Measurements from ENCODE around the gene ZC3H4.

Gene ZC3H4

DNA sequence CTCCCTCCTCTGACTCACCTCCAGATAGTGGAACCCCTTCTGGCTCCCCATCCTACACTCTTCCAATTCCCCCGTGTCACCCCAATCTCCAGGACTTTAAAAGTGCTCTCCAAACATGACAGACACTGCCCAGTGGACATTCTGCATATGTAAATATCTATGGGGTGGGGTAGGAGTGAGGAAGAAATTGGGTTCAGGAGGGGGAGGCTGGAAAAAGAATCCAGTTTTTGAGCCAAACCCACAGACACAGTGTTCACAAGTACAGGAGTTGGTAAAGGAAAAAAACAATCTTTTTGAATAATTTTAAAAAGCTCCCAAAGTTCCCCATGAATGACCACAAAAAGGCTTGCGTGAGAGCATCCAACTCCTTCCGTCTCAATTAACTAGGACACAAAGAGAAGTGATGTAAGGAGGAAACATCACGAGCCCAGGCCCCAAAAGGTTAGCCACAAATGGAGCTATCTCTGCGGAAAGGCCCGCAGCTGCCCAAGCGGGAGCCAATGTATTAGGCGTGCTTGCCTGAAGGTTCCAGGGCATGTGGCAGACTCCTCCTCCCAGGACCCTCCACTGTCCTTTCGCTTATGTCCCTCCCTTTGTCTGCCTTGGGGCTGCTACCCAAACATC, 18.0 kb downstream of the ZC3H4 start:
- TF ChIP-seq, protein P1, sequence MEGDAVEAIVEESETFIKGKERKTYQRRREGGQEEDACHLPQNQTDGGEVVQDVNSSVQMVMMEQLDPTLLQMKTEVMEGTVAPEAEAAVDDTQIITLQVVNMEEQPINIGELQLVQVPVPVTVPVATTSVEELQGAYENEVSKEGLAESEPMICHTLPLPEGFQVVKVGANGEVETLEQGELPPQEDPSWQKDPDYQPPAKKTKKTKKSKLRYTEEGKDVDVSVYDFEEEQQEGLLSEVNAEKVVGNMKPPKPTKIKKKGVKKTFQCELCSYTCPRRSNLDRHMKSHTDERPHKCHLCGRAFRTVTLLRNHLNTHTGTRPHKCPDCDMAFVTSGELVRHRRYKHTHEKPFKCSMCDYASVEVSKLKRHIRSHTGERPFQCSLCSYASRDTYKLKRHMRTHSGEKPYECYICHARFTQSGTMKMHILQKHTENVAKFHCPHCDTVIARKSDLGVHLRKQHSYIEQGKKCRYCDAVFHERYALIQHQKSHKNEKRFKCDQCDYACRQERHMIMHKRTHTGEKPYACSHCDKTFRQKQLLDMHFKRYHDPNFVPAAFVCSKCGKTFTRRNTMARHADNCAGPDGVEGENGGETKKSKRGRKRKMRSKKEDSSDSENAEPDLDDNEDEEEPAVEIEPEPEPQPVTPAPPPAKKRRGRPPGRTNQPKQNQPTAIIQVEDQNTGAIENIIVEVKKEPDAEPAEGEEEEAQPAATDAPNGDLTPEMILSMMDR (IDR thresholded peaks at IDR 0.05; ENCODE audit: low read length, missing control alignments) = no peak
- no peak for DNase-seq (ENCODE audit: low read depth)
- H3K4me3 ChIP-seq (replicated peaks; ENCODE audit: low read depth, low read length) = no peak overlapping the region

DNA sequence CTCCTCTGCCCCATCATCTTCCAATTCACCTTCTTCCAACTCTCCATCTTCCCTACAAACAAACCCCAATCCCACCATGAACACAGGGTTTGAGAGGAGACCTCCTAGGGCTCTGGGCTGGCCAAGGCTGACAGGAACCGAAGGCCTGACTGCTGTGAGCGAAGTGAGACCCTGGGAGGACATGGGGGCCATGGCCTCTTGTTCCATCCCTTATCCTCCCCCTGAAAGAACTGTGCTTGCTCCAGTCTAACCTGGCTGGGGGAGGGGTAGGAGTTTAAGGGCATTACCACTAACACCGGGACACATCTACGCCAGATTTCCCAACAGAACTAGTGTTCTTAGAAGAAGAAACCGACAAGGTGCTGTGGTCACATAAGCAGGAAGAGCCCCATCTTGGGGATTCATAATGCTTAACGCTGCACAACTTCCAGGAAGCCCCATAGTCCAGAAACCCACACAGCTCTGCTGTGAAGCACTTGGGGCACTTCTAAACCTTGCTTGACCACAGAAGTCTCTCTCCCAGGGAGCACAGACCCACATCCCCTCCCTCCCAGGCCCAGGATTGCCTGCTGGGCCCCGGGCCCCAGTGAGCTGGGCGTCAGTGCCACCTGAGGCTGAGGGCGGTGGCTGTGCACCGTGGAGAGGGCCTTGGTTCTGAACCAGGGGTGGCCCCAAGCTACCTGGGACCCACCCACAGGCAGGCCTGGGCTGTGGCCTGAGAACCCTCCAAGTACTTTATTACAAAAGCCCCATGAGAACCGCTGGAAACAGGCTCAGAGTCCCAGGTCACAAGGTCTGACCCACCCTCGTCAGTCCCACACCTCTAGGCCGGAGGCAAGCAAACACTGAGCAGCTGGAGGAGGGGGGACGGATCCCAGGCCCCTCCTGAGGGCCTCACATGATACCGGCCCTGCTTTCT, 18.8 kb downstream of the ZC3H4 start:
- TF ChIP-seq, protein P1 (IDR thresholded peaks at IDR 0.05; ENCODE audit: low read length, missing control alignments) = no peak
- no peak overlapping the region for H3K4me3 ChIP-seq (replicated peaks; ENCODE audit: low read depth, low read length)
- DNase-seq (ENCODE audit: low read depth) = no peak

DNA sequence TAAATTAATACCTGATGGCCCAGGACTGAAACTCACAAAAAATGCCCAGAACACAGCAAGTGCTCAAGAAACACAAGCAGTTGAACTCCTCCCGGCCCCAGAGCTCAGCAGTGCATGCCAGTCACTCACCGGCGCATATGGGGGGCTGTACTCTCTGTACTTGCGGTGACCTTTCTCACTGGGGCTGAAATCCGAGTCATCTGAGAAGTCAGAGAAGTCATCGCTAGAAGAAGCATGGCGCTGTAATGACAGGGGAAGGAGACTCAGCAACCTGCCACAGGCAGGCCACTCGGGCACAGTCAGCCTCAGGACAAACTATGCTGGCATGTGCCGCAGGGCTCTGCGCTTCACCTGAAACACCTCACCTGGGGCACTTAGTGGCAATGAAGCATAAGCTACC, 19.7 kb downstream of the ZC3H4 start:
- TF ChIP-seq, protein P1 (IDR thresholded peaks at IDR 0.05; ENCODE audit: low read length, missing control alignments) = no peak
- H3K4me3 ChIP-seq (replicated peaks; ENCODE audit: low read depth, low read length) = no peak overlapping the region
- no peak for DNase-seq (ENCODE audit: low read depth)

DNA sequence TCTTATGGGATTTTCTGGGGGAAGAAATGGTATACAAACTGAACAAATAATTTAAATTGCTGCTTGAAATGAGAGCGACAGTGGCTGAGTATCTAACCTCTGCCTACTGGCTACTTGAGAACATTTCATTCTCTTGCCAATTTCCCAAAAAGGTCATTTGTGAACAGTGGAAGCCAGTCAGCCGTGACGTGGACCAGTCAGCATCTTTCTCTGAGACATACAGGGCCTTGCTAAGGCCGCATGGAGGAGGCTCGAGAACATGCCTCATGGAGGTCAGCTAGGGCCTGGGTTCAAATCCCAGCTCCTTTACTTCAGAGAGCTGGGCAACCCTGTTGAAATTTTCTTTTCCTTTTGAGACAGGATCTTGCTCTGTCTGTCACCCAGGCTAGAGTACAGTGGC, 20.3 kb downstream of the ZC3H4 start:
- TF ChIP-seq, protein P1 (IDR thresholded peaks at IDR 0.05; ENCODE audit: low read length, missing control alignments) = no peak
- H3K4me3 ChIP-seq (replicated peaks; ENCODE audit: low read depth, low read length) = no peak overlapping the region
- DNase-seq (ENCODE audit: low read depth) = no peak

GRCh38 chr19:47089767-47090350, 23.7 kb downstream of the ZC3H4 start:
- TF ChIP-seq, protein P1 (IDR thresholded peaks at IDR 0.05; ENCODE audit: low read length, missing control alignments) = no peak

DNA sequence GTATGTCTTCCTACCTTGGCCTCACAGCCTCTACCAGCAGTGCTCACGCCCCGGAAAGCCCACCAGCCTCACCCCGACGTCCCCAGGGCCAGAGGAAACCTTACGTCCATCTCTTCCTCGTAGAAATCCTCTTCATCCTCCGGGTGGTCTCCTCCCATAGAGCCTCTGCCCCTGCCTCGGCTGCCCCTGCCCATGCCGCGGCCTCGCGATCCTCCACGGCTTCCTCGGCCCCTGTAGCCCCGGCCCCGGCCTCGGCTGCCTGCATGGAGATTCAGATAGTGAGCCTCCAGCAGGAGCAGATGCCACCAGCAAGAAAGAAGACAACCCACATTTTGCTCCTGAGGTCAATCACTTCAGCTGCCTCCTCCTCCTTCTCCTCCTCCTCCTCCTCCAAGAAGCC, 27.3 kb downstream of the ZC3H4 start:
- TF ChIP-seq, protein P1 (IDR thresholded peaks at IDR 0.05; ENCODE audit: low read length, missing control alignments) = no peak
- no peak for DNase-seq (ENCODE audit: low read depth)
- H3K4me3 ChIP-seq (replicated peaks; ENCODE audit: low read depth, low read length) = no peak overlapping the region

More at GRCh38 chr19:47089767-47090350, 23.7 kb downstream of the ZC3H4 start:
- no peak for DNase-seq (ENCODE audit: low read depth)
- no peak overlapping the region for H3K4me3 ChIP-seq (replicated peaks; ENCODE audit: low read depth, low read length)
